Thyroid gland (tissue), 4 donors: ENCODE results near the gene MLNR. TPM values are rescaled to one million over a fixed set of nuclear protein-coding genes. Genes with fewer than 3 reads are reported as not detected.

Experiments used
- DNase-seq, 2 donors: peaks; one replicate each; pipeline ENCODE4 v3.0.0-alpha.2; 2019
- H3K27ac ChIP-seq, 3 donors: fragments of 200-600 bp; sonication (generic); 1 replicate in 2 of 3; 2 replicates in 1 of 3; pipeline ENCODE4 v1.5.1; 2016 to 2019; ENCODE audit warnings: mild to moderate bottlenecking in 1 of 3, moderate library complexity in 1 of 3
- H3K27me3 ChIP-seq: fragments of 200-600 bp; sonication (generic); one replicate; pipeline ENCODE4 v1.5.1; 2019
- H3K36me3 ChIP-seq, 2 donors: fragments of 200-600 bp; sonication (generic); one replicate each; pipeline ENCODE4 v1.5.1; 2016 to 2019
- H3K4me1 ChIP-seq, 2 donors: fragments of 200-600 bp; sonication (generic); one replicate each; pipeline ENCODE4 v1.5.1; 2017 to 2019
- H3K4me3 ChIP-seq, 3 donors: fragments of 200-600 bp; sonication (generic); replicated peaks in 1 of 3; 1 replicate in 2 of 3; 2 replicates in 1 of 3; pipeline ENCODE4 v1.5.1; 2016; ENCODE audit warnings: mild to moderate bottlenecking in 1 of 3
- H3K9me3 ChIP-seq: fragments of 200-600 bp; sonication (generic); one replicate; pipeline ENCODE4 v1.5.1; 2017
- CTCF ChIP-seq, 6 experiments: fragments of 200-600 bp in 3 of 6; fragments of 450-650 bp in 3 of 6; sonication (generic) in 3 of 6; IDR thresholded peaks; one replicate each; pipeline ENCODE4 v1.5.1; 2016 to 2019; ENCODE audit warnings: antibody characterized with exemption in 6 of 6, mild to moderate bottlenecking in 2 of 6, inconsistent platforms in 1 of 6, moderate library complexity in 1 of 6
- POLR2A ChIP-seq, 2 donors: fragments of 450-650 bp; IDR thresholded peaks; one replicate each; pipeline ENCODE4 v1.6.1; 2017; ENCODE audit warnings: antibody characterized with exemption in 2 of 2, mild to moderate bottlenecking in 2 of 2, moderate library complexity in 1 of 2
- WGBS, 2 donors: methylation state at CpG; one replicate each; pipeline ENCODE4 v1.1.5; 2017; 5-methylcytosine and 5-hydroxymethylcytosine counted together
- intact Hi-C: fragments of 100-400 bp; cut with DNase I; formaldehyde crosslinking; loops from one replicate; pipeline ENCODE4 v1.15.1; 2023
- total RNA-seq, 4 donors: library from RNA; depleted of rRNA; stranded (reverse); fragments of >200 nt; gene quantifications; one replicate each; pipeline ENCODE4 v1.2.3, GENCODE V29; 2016

MLNR gene
- total RNA-seq, 4 donors from 2014 or later, result 1.1 to 6.5 (median 1.2) TPM

GRCh38 chr13:49247643-49248621 lies 27.8 kb downstream of the MLNR start, which contains the start of gene CDADC1:
Gene CDADC1 (plus strand): TSS chr13:49247925. CDS start chr13:49248038, 113 bp downstream.
- H3K27ac ChIP-seq, result peak within 1 kb of the TSS; percentile 94 to 96 (median 95)
- peak within 1 kb of the TSS; percentile 9 to 80 (median 67) for H3K4me3 ChIP-seq
- peaks cover 20 to 31% of the 10 kb centered on the region in 2 donors for H3K4me1 ChIP-seq
- no peaks in the 10 kb centered on the region for H3K9me3 ChIP-seq
- peak; percentile 99 for DNase-seq
- TF ChIP-seq POLR2A (IDR thresholded peaks at IDR 0.05) (peak in 1 of 2 donors; percentile 98), CTCF (IDR thresholded peaks at IDR 0.05) (peak in 1 of 6 experiments; percentile 38)
- intact Hi-C loops, result no loop called here
- WGBS, 2 donors, result 0% methylated on average over 41 to 55 of the region's 56 CpGs
- no peaks in the 10 kb centered on the region for H3K27me3 ChIP-seq
- H3K36me3 ChIP-seq, result no peaks in the 10 kb centered on the region

- intact Hi-C loops, result no loop called here
- WGBS, 2 donors, result 5 to 7% methylated on average over 6 of the region's 6 CpGs
- peak in 1 of 2 donors; percentile 50 for TF ChIP-seq POLR2A (IDR thresholded peaks at IDR 0.05)
- peak in 1 of 6 experiments; percentile 15 for TF ChIP-seq CTCF (IDR thresholded peaks at IDR 0.05)
Measured at GRCh38 chr13:49248622-49249002, 28.5 kb downstream of the MLNR start.

GRCh38 chr13:49251326-49251725 lies 31.2 kb downstream of the MLNR start:
- DNase-seq, result no peak
- Histone ChIP-seq H3K27ac (no peak overlapping the region), H3K27me3 (no peaks in the 10 kb centered on the region), H3K4me3 (no peak overlapping the region), H3K36me3 (peaks cover 5 to 7% of the 10 kb centered on the region in 2 donors), H3K9me3 (no peaks in the 10 kb centered on the region), H3K4me1 (peaks cover 20 to 36% of the 10 kb centered on the region in 2 donors)
- WGBS, 2 donors, result 87 to 89% methylated on average over 5 of the region's 5 CpGs
- intact Hi-C loops, result no loop called here
- no peak for TF ChIP-seq POLR2A (IDR thresholded peaks at IDR 0.05)
- no peak for TF ChIP-seq CTCF (IDR thresholded peaks at IDR 0.05)

More at GRCh38 chr13:49248622-49249002, 28.5 kb downstream of the MLNR start:
- peak overlapping the region; percentile 94 to 96 (median 95) for H3K27ac ChIP-seq
- H3K4me1 ChIP-seq, result peaks cover 20 to 36% of the 10 kb centered on the region in 2 donors
- peak in 1 of 2 donors; percentile 9 for DNase-seq
- no peaks in the 10 kb centered on the region for H3K27me3 ChIP-seq
- H3K9me3 ChIP-seq, result no peaks in the 10 kb centered on the region
- H3K4me3 ChIP-seq, result peak overlapping the region; percentile 9 to 80 (median 67)
- no peaks in the 10 kb centered on the region for H3K36me3 ChIP-seq

GRCh38 chr13:49253310-49253709 lies 33.2 kb downstream of the MLNR start:
- Histone ChIP-seq H3K36me3 (peaks cover 5 to 9% of the 10 kb centered on the region in 2 donors), H3K27ac (no peak overlapping the region)
- WGBS, 2 donors, result 98 to 100% methylated on average over 1 of the region's 1 CpG

More at GRCh38 chr13:49253310-49253709, 33.2 kb downstream of the MLNR start:
- intact Hi-C loops, result no loop called here
- H3K4me3 ChIP-seq, result no peak overlapping the region
- TF ChIP-seq CTCF (IDR thresholded peaks at IDR 0.05), result no peak
- TF ChIP-seq POLR2A (IDR thresholded peaks at IDR 0.05), result no peak
- no peaks in the 10 kb centered on the region for H3K27me3 ChIP-seq
- peaks cover 16 to 28% of the 10 kb centered on the region in 2 donors for H3K4me1 ChIP-seq
- no peaks in the 10 kb centered on the region for H3K9me3 ChIP-seq
- DNase-seq, result no peak
